ENCODE results near the gene CAMK2G.

CAMK2G gene

DNA sequence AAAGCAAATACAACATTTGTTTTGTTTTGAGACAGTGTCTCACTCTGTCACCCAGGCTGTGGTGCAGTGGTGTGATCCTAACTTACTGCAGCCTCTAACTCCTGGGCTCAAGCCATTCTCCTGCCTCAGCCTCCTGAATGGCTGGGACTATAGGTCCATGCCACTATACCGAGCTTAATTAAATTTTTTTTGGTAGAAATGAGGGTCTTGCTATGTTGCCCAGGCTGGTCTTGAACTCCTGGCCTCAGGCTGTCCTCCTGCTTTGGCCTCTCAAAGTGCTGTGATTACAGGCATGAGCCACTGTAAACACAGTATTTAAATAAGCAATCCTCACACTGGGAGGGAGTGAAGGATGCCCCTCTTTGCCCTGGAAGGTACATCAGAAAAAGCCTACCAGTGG, 4.0 kb upstream of the CAMK2G start:
- DNase-seq = no peak

GRCh38 chr10:73877533-73878160, 3.3 kb upstream of the CAMK2G start:
- no peak for DNase-seq

- DNase-seq = no peak
Observed at GRCh38 chr10:73876971-73877370, 2.6 kb upstream of the CAMK2G start.

DNA sequence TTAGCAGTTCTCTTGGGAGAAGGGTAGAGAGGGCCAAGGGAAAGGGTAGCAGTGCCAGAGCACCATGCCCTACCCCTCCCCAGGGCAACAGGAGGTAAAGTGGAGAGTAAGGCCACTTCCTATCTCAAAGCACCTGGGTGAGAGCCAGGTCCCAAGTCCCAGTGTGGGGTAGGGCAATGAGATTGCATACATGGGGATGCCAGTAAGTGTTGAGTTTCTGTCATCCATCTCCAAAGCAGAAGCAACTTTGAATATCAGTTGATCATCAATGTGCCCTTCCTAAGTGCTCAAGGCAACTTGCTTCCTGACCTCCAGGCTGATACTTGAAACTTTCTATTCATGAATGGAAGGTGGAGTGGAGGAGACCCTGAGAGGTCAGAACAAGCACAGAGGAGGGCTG, 2.2 kb upstream of the CAMK2G start:
- no peak for DNase-seq

DNA sequence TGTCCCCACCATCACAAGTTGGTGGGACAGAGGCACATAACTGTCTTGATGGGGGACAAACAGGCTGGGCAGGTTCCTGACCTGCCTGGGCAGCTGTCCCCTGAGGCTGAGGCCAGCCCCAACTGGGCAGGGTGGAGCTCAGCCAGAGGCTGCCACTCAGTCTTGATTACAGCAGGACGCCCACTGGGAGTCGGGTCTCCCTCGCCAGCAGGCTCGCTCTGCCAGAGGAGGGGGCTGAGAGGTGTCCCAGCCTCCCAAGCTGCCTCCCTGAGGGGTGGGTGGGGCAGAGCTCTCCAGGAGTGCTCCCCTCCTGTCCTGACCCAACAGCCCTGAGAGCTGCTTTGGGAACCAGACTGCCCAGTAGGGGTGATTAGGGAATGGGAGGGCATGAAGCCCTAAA, 1.8 kb upstream of the CAMK2G start:
- no peak for DNase-seq

GRCh38 chr10:73875139-73875475, 752 bp upstream of the CAMK2G start:
- DNase-seq = no peak

DNA sequence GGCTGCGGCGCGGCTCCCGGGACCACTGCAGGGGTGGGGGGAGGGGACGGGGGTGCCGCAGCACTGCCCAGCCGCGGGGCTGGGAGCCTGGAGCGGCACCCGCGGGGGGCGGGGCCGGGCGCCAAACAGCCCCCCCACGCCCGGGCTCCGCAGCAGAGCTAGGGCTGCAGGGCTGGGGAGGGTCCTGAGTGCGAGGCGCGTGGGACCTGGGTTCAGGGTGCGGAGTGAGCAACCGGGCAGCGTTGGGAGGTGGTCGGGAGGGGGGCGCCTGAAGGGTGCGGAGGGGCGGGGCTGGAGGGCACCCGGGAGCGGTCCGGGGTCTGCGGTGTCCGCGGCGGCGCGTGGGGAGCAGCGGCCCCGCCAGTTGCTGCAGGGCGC, 528 bp downstream of the CAMK2G start:
- DNase-seq = no peak

DNA sequence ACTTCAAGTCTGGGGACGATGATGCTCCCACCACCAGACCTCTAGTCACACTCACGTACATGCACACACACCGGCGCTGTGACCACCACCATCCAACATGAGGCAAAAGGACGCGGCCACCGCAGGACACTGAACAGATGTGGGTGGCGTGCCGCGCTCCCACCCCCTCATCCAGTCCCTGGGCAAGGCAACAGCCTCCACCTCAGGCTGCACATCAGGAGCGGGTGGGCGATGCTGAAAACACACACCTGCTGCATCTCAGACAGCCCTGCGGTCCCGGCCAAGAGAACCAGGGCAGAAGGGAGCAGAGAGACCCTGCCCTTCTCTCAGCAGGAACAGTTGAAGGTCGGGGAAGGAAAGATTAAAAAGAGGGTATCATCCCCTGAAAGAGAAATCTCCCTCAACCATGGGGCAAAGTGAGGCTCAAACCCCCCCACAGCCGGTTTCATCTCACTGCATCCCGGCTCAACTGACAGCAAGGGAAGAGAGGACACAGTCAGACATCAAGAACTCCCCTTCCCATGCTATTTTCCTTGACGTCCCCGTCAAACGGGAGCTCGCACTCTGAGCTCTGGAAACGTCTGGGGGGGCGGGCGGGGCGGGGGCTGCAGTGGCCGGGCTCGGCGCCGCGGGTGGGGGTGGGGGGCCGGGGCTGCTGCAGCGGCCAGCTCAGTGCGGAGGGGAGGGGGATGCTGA, 1.1 kb downstream of the CAMK2G start:
- no peak for DNase-seq

GRCh38 chr10:73872190-73872710, 2.1 kb downstream of the CAMK2G start:
- DNase-seq = no peak

GRCh38 chr10:73871295-73872189, 2.8 kb downstream of the CAMK2G start:
- no peak for DNase-seq

DNA sequence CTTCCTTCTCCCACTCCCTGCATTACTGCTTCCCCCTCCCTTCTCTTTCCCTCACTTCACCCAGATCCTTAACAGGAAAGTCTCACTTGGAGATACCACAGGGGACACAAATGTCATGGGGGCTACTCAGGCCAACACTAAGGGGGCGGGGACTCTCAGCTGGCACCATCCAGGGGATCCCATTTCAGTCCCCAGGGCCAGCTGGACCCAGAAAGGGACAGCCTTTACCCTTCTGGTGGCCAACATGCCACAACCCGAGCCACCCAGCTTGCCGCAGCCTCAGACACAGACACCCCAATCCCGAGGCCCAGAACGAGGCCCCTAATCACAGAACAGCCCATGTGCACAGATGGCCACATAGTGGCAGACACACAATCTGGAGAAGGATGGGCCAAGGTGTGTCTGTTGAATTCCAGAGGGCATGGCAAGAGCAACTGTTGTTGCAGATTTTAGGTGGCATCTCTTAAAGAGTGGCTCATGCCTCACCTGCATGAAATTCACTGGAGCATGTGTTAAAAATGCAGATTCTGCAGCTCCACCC, 5.6 kb downstream of the CAMK2G start:
- DNase-seq = no peak

DNA sequence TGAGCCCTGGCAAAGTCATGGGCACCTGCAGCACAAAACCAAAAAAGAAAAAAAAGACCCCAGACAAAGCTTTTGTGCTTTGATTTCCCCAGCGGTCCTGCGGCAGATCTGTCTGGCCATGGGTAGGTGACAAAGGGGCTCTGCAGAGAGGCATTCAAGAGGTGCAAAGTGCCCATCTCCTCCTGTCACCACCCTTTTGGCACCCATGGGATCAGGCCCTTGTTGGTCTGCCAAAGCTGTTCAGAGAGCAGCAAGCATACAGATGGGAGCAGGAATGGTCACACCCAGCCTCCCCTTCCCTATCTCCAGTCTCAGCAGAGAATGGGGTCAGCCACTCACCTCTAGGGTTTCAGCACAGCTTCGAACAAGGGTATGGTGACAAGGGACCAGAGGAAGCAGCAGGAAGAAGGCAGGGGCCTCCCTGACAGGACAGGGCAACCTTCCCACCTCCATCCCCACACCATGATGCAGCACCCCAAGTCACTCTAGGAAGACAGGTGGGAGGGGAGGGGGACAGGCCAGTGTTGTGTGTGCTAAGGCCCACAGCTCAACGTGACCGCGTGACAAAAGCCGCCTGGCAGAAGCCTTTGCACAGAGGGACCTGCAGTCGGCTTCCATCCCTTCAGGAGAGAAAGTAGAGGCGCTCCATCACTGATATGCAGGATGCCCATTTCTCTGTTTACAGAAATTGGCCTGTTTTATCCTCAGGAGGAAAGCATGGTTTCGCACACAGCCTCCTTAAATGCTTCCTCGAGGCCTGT, 6.3 kb downstream of the CAMK2G start:
- DNase-seq = no peak

DNA sequence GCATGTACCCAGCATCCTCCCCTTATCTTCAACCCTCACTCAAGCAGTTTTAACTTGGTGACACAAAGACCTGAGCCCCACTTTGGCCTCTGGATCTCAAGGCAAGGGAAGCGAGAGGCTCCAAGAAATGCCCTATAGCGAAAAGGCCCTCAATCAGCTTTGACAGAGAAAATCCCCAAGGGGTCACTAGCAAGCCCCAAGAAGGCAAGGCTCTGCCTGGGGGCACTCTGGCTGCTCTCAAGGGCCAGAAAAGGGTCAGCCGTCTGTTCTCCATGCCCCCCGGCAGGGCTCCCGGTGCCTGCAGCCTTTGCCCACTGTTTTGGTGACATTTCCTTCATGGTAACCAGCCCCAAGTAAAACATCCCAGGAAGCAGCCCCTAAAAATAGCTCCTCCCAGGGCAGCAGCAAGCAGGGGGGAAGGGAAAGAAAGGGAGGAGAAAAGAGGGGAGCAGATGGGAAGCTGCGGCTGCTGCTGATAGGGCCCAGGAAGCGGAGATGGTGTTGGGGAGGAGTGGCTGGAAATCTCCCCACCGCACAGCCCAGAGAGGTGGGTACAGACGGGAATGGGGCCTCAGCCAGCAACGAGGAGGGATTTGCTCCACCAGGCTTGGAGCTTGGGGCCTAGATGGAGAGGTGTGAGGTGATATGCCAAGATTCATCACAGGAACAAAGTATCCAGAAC, 7.1 kb downstream of the CAMK2G start:
- DNase-seq = no peak

- no peak for DNase-seq
Observed at GRCh38 chr10:73866621-73867020, 7.7 kb downstream of the CAMK2G start.

DNA sequence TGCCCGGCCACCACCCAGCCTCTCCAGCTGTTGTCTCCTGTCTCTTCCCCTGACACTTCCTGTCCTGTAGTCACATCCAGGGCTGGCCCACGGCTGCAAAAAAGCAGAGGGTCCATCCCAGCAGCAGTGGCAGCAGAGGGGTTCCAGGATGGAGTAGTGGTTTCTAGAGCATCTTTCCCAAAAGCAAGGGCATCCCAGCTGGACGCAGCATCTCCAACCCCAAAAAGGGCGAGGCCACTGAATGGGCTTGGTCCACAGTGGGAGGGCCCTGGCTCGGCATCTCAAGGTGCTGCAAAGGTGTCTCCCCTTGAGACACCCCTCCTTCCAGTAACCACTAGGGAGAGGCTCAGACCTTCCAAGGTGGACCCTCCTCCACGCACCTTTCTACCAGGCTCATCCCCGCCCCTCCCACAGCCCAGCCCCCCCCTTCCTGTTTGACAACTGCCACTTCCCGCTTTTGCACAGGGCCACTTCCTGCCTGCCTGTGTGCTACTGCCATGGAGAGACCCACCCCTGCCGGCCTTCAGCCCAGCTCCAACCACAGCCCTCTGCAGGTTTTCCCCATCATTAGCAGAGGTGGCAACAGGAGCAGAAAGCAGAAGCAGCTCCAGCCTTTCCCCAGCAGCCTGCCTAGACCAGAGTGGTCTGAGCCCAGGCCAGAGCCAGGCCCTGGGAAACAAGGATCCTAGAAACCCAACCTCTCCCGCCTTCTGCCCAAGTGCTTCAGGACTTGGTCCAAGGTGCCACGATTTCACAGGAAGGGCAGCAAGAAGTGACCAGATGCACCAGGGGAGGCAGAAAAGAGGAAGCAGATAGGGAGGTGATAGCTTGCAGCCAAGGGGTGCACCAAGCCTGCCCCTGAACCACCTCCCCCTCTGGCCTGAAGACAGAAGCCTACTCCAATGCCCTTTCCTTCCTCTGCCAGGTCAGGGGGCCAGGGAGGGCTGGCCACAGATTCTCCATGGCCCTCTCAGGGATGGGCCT, 8.6 kb downstream of the CAMK2G start:
- DNase-seq = peak; percentile 62

DNA sequence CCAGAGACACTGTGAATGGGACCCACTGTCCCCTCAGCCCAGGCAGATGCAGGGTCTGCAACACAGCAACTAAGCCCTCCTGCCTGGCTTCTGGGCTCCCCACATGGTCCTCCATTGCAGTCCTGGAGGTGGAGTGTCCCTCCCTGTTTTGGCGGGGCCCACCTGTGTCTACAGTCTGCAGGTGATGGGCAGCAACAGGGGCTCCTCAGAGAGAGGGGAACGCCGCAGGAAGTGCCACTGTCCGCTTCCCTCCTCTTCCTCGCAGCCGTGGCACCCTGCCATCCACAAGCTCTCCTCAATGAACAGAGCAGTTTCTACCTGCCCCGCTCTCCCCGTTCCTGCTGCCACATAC, 9.3 kb downstream of the CAMK2G start:
- DNase-seq = no peak

GRCh38 chr10:73864229-73864628, 10.1 kb downstream of the CAMK2G start:
- DNase-seq = no peak

GRCh38 chr10:73863039-73863817, 11.1 kb downstream of the CAMK2G start:
- no peak for DNase-seq

- no peak for DNase-seq
Observed at GRCh38 chr10:73862011-73862410, 12.3 kb downstream of the CAMK2G start.
